ENCODE data around the gene SLC10A4. TPM values are rescaled to one million over a fixed set of nuclear protein-coding genes. Genes with fewer than 3 reads are reported as not detected.

Gene SLC10A4
- total RNA-seq, 1 experiment from 2014 or later = not detected

DNA sequence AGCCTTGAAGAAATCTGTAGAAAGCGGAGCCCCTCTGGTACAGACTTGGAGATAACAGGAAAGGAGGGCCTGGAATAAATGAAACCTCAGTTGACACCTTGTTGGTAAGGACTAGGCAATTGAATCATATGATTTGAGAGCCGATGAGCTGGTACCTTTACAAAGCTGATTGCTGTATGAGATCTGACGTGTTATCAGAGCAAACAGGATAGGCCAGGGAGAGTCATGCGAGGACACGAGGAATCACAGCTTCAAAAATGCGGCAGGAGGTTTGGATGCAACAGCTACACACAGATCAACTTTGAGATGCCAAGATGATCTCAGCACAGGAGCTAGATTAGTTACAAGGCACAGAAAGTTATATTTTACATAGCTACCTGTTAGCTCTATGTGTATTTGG lies 7.4 kb upstream of the SLC10A4 start:
- no peaks in the 10 kb centered on the region for H3K9me3 ChIP-seq (ENCODE audit: insufficient read depth, low read depth)
- no peak overlapping the region for H3K4me2 ChIP-seq
- H4K20me1 ChIP-seq (ENCODE audit: insufficient read depth) = no peaks in the 10 kb centered on the region
- TF ChIP-seq, protein P1, sequence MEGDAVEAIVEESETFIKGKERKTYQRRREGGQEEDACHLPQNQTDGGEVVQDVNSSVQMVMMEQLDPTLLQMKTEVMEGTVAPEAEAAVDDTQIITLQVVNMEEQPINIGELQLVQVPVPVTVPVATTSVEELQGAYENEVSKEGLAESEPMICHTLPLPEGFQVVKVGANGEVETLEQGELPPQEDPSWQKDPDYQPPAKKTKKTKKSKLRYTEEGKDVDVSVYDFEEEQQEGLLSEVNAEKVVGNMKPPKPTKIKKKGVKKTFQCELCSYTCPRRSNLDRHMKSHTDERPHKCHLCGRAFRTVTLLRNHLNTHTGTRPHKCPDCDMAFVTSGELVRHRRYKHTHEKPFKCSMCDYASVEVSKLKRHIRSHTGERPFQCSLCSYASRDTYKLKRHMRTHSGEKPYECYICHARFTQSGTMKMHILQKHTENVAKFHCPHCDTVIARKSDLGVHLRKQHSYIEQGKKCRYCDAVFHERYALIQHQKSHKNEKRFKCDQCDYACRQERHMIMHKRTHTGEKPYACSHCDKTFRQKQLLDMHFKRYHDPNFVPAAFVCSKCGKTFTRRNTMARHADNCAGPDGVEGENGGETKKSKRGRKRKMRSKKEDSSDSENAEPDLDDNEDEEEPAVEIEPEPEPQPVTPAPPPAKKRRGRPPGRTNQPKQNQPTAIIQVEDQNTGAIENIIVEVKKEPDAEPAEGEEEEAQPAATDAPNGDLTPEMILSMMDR (conservative IDR thresholded peaks at IDR 0.05) = no peak
- TF ChIP-seq EZH2 (IDR thresholded peaks at IDR 0.05; ENCODE audit: low read depth) = no peak
- POLR2A ChIA-PET (ENCODE audit: unreplicated experiment) = no interaction called here
- DNase-seq = no peak
- H3K9me2 ChIP-seq (ENCODE audit: insufficient read depth) = no peaks in the 10 kb centered on the region
- no peaks in the 10 kb centered on the region for H3K79me2 ChIP-seq (ENCODE audit: low read depth)
- H3F3A ChIP-seq (ENCODE audit: insufficient read depth, low read depth) = no peaks in the 10 kb centered on the region
- no peaks in the 10 kb centered on the region for H3K36me3 ChIP-seq (ENCODE audit: low read depth)
- no peak overlapping the region for H3K27ac ChIP-seq
- no peaks in the 10 kb centered on the region for H3K4me1 ChIP-seq (replicated peaks; ENCODE audit: insufficient read depth)
- H2AFZ ChIP-seq = no peak overlapping the region
- CTCF ChIA-PET = no interaction called here
- BruUV-seq (replicated peaks) = no TSS peak
- H3K27me3 ChIP-seq (ENCODE audit: insufficient read depth, low read depth) = no peaks in the 10 kb centered on the region
- intact Hi-C loops (cut with micrococcal nuclease; ENCODE audit: unreplicated experiment) = no loop called here
- H3K4me3 ChIP-seq = no peak overlapping the region

DNA sequence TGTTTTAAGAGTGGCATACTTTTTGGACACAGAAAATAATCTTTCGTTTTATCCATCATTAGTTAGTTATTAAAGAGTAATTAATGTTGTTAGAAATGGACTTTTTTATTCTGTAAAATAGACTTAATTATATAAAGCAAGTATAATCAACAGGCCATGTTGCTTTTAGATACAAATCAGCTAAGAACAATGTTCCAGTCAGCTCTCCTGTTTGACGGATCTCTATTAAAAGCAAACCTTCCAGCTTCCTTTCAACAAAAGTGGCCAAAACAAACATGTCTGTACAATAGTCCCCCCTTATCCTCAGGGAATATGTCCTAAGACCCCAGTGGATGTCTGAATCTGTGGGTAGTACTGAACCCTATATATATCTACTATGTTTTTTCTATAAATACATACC lies 4.9 kb upstream of the SLC10A4 start:
- ChIA-PET CTCF (no interaction called here), POLR2A (ENCODE audit: unreplicated experiment) (no interaction called here)
- Histone ChIP-seq H3K9me2 (ENCODE audit: insufficient read depth) (no peaks in the 10 kb centered on the region), H3K9me3 (ENCODE audit: insufficient read depth, low read depth) (no peaks in the 10 kb centered on the region), H3K4me1 (replicated peaks; ENCODE audit: insufficient read depth) (no peaks in the 10 kb centered on the region), H3K79me2 (ENCODE audit: low read depth) (no peaks in the 10 kb centered on the region), H3F3A (ENCODE audit: insufficient read depth, low read depth) (no peaks in the 10 kb centered on the region), H2AFZ (no peak overlapping the region), H3K36me3 (ENCODE audit: low read depth) (no peaks in the 10 kb centered on the region), H3K27ac (no peak overlapping the region), H3K27me3 (ENCODE audit: insufficient read depth, low read depth) (no peaks in the 10 kb centered on the region), H4K20me1 (ENCODE audit: insufficient read depth) (no peaks in the 10 kb centered on the region), H3K4me3 (no peak overlapping the region), H3K4me2 (no peak overlapping the region)
- no peak for DNase-seq
- no TSS peak for BruUV-seq (replicated peaks)
- TF ChIP-seq, protein P1 (conservative IDR thresholded peaks at IDR 0.05) = no peak
- TF ChIP-seq EZH2 (IDR thresholded peaks at IDR 0.05; ENCODE audit: low read depth) = no peak
- intact Hi-C loops (cut with micrococcal nuclease; ENCODE audit: unreplicated experiment) = no loop called here

DNA sequence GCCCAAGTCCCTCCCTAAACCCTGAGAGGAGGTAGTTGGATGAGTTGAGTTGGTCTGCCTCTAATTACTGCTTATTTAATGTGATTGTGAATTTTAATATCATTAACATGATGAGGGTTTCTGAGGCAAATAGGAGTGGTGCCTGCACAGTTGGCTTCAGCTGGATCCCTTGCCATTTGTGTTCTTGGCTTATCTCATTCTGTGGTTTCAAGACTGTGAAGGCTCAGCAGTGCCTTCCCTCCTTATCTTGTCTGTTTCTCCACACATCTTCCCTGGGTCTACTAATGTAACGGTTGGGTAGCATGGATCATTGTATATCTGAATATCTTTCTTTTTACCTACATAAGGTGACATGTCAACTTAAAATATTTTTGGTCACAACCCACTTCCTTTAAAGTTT lies 1.6 kb upstream of the SLC10A4 start:
- intact Hi-C loops (cut with micrococcal nuclease; ENCODE audit: unreplicated experiment) = no loop called here

More for the DNA sequence above, 1.6 kb upstream of the SLC10A4 start:
- Histone ChIP-seq H3K27me3 (ENCODE audit: insufficient read depth, low read depth) (no peaks in the 10 kb centered on the region), H3K79me2 (ENCODE audit: low read depth) (no peaks in the 10 kb centered on the region), H3K4me3 (no peak overlapping the region), H2AFZ (no peak overlapping the region), H3F3A (ENCODE audit: insufficient read depth, low read depth) (no peaks in the 10 kb centered on the region), H3K9me2 (ENCODE audit: insufficient read depth) (no peaks in the 10 kb centered on the region), H3K36me3 (ENCODE audit: low read depth) (no peaks in the 10 kb centered on the region), H3K27ac (no peak overlapping the region), H3K4me2 (no peak overlapping the region), H3K4me1 (replicated peaks; ENCODE audit: insufficient read depth) (no peaks in the 10 kb centered on the region), H4K20me1 (ENCODE audit: insufficient read depth) (no peaks in the 10 kb centered on the region), H3K9me3 (ENCODE audit: insufficient read depth, low read depth) (no peaks in the 10 kb centered on the region)
- CTCF ChIA-PET = no interaction called here
- TF ChIP-seq, protein P1 (conservative IDR thresholded peaks at IDR 0.05) = no peak
- no peak for TF ChIP-seq EZH2 (IDR thresholded peaks at IDR 0.05; ENCODE audit: low read depth)
- POLR2A ChIA-PET (ENCODE audit: unreplicated experiment) = no interaction called here
- no peak for DNase-seq
- no TSS peak for BruUV-seq (replicated peaks)
